Neural progenitor cell (in vitro differentiated cells): Measurements from ENCODE around the gene OLAH. TPM values are rescaled to one million over a fixed set of nuclear protein-coding genes. Genes with fewer than 3 reads are reported as not detected.

ENCODE experiments used
- DNase-seq: peaks from one replicate; pipeline ENCODE4 v3.0.0-alpha.2; 2016; ENCODE audit warnings: low spot score
- H2AFZ ChIP-seq: fragments of 200-600 bp; sonication (generic); replicated peaks from 2 replicates; pipeline ENCODE4 v1.6.1; 2016; ENCODE audit warnings: antibody characterized with exemption
- H3F3A ChIP-seq: fragments of 200-600 bp; sonication (generic); 2 replicates; pipeline ENCODE4 v1.6.1; 2016; ENCODE audit warnings: antibody characterized with exemption, low read depth
- H3K27ac ChIP-seq: fragments of 200-600 bp; sonication (generic); 2 replicates; pipeline ENCODE4 v1.5.1; 2016; ENCODE audit warnings: mild to moderate bottlenecking
- H3K27me3 ChIP-seq: fragments of 200-600 bp; sonication (generic); 2 replicates; pipeline ENCODE4 v1.6.1; 2016; ENCODE audit warnings: mild to moderate bottlenecking, moderate library complexity
- H3K36me3 ChIP-seq: fragments of 200-600 bp; sonication (generic); 2 replicates; pipeline ENCODE4 v1.5.1; 2016
- H3K4me1 ChIP-seq: fragments of 200-600 bp; sonication (generic); 2 replicates; pipeline ENCODE4 v1.6.1; 2016; ENCODE audit warnings: mixed run types
- H3K4me2 ChIP-seq: fragments of 200-600 bp; sonication (generic); 2 replicates; pipeline ENCODE4 v1.6.1; 2016
- H3K4me3 ChIP-seq: fragments of 200-600 bp; sonication (generic); 2 replicates; pipeline ENCODE4 v1.5.1; 2016
- H3K79me2 ChIP-seq: fragments of 200-600 bp; sonication (generic); 2 replicates; pipeline ENCODE4 v1.6.1; 2016; ENCODE audit warnings: low read depth
- H3K9ac ChIP-seq: fragments of 200-600 bp; sonication (generic); 2 replicates; pipeline ENCODE4 v1.6.1; 2016
- H3K9me3 ChIP-seq: fragments of 200-600 bp; sonication (generic); 2 replicates; pipeline ENCODE4 v1.5.1; 2016; ENCODE audit warnings: low read depth
- H4K20me1 ChIP-seq: fragments of 200-600 bp; sonication (generic); 2 replicates; pipeline ENCODE4 v1.6.1; 2016; ENCODE audit warnings: low read depth
- H3K27ac Mint-ChIP-seq: 3 replicates; pipeline ENCODE4 v1.8.0; 2021; ENCODE audit warnings: mixed read lengths
- H3K27me3 Mint-ChIP-seq: 2 replicates; pipeline ENCODE4 v1.8.0; 2022; ENCODE audit warnings: low read depth, mild to moderate bottlenecking, inconsistent platforms, moderate library complexity, mixed read lengths; ENCODE audit not compliant: insufficient read depth
- H3K36me3 Mint-ChIP-seq: 3 replicates; pipeline ENCODE4 v1.8.0; 2021; ENCODE audit warnings: mixed read lengths
- H3K4me1 Mint-ChIP-seq: 3 replicates; pipeline ENCODE4 v1.8.0; 2021; ENCODE audit warnings: mixed read lengths
- H3K4me3 Mint-ChIP-seq: 3 replicates; pipeline ENCODE4 v1.8.0; 2021; ENCODE audit warnings: mild to moderate bottlenecking, moderate library complexity, mixed read lengths
- H3K9me3 Mint-ChIP-seq: 3 replicates; pipeline ENCODE4 v1.8.0; 2020; ENCODE audit warnings: mixed read lengths
- CTCF ChIP-seq: fragments of 200-600 bp; sonication (generic); IDR thresholded peaks from 2 replicates; pipeline ENCODE4 v1.5.1; 2017; ENCODE audit warnings: antibody characterized with exemption, mild to moderate bottlenecking
- EZH2 ChIP-seq: fragments of 200-600 bp; sonication (generic); IDR thresholded peaks from 2 replicates; pipeline ENCODE4 v1.6.1; 2017; ENCODE audit warnings: antibody characterized with exemption, mild to moderate bottlenecking, moderate library complexity
- EZH2phosphoT487 ChIP-seq: fragments of 200-600 bp; sonication (generic); IDR thresholded peaks from 2 replicates; pipeline ENCODE4 v1.6.1; 2017; ENCODE audit warnings: antibody characterized with exemption
- total RNA-seq: library from RNA; depleted of rRNA; stranded (reverse); fragments of >200 nt; gene quantifications from 2 replicates; pipeline ENCODE4 v1.2.3, GENCODE V29; 2015; ENCODE audit warnings: low replicate concordance

OLAH gene
- total RNA-seq, 1 donor from 2014 or later, result not detected

- Histone ChIP-seq H3F3A (no peaks in the 10 kb centered on the region), H2AFZ (no peak overlapping the region), H3K27me3 (no peaks in the 10 kb centered on the region), H3K9ac (no peak overlapping the region), H3K9me3 (no peaks in the 10 kb centered on the region), H3K36me3 (peaks cover 11% of the 10 kb centered on the region), H4K20me1 (no peaks in the 10 kb centered on the region), H3K79me2 (no peaks in the 10 kb centered on the region), H3K4me1 (no peaks in the 10 kb centered on the region), H3K4me2 (no peak overlapping the region), H3K4me3 (no peak overlapping the region), H3K27ac (no peak overlapping the region)
- Mint-ChIP-seq H3K4me1 (no peaks in the 10 kb centered on the region), H3K4me3 (no peak overlapping the region), H3K27ac (no peak overlapping the region), H3K27me3 (no peaks in the 10 kb centered on the region), H3K9me3 (no peaks in the 10 kb centered on the region), H3K36me3 (peaks cover 23% of the 10 kb centered on the region)
- TF ChIP-seq EZH2 (no peak), EZH2phosphoT487 (no peak), CTCF (no peak)
- no peak for DNase-seq
These were observed 78.0 kb downstream of the OLAH start for GRCh38 chr10:15121707-15122106.

GRCh38 chr10:15122477-15123030 lies 78.8 kb downstream of the OLAH start:
- Histone ChIP-seq H3K4me2 (no peak overlapping the region), H3K27ac (no peak overlapping the region), H3F3A (no peaks in the 10 kb centered on the region), H3K36me3 (peaks cover 4% of the 10 kb centered on the region), H3K4me3 (no peak overlapping the region), H3K9ac (no peak overlapping the region), H4K20me1 (no peaks in the 10 kb centered on the region), H3K27me3 (no peaks in the 10 kb centered on the region), H2AFZ (no peak overlapping the region), H3K79me2 (no peaks in the 10 kb centered on the region), H3K4me1 (no peaks in the 10 kb centered on the region), H3K9me3 (no peaks in the 10 kb centered on the region)
- Mint-ChIP-seq H3K27ac (no peak overlapping the region), H3K4me3 (no peak overlapping the region), H3K27me3 (no peaks in the 10 kb centered on the region), H3K36me3 (peaks cover 23% of the 10 kb centered on the region), H3K4me1 (no peaks in the 10 kb centered on the region), H3K9me3 (no peaks in the 10 kb centered on the region)
- TF ChIP-seq EZH2 (no peak), CTCF (no peak), EZH2phosphoT487 (no peak)
- no peak for DNase-seq

Other genes starting within 250 kb of the OLAH start
- gene CDNF, start 205.9 kb upstream of the OLAH start, total RNA-seq, result 1.8 and 5.2 TPM in 2 replicates
- 33.3 and 41.8 TPM in 2 replicates for gene HSPA14, start 205.6 kb upstream of the OLAH start, total RNA-seq
- 17.6 and 18.8 TPM in 2 replicates for gene MSANTD7, start 205.6 kb upstream of the OLAH start, total RNA-seq
- gene SUV39H2, start 165.1 kb upstream of the OLAH start, total RNA-seq, result 67.9 and 112 TPM in 2 replicates
- 4.5 and 5.3 TPM in 2 replicates for gene DCLRE1C, start 89.8 kb upstream of the OLAH start, total RNA-seq
- gene MEIG1, start 84.6 kb upstream of the OLAH start, total RNA-seq, result not detected in 2 replicates
- 68.7 and 97.3 TPM in 2 replicates for gene ACBD7, start 44.8 kb downstream of the OLAH start, total RNA-seq
- gene RPP38, start 53.4 kb downstream of the OLAH start, total RNA-seq, result 17.0 and 24.1 TPM in 2 replicates
- 25.4 and 26.1 TPM in 2 replicates for gene NMT2, start 124.8 kb downstream of the OLAH start, total RNA-seq